HG02973 (cell line): ENCODE measurements around the gene ASIP.
"Not testable (repeated sequence)": the region's sequence is repeated elsewhere in the genome, so short reads cannot be mapped to it uniquely, and the experiment has no call there.

Experiments used
- ATAC-seq: cut with Tn5 transposase; IDR thresholded peaks from one replicate; pipeline ENCODE4 v1.9.1; 2021; ENCODE audit warnings: moderate library complexity; ENCODE audit not compliant: unreplicated experiment

The ASIP gene

GRCh38 chr20:34242015-34242414 is 792 bp downstream of the ASIP start:
- not testable (repeated sequence) for ATAC-seq

GRCh38 chr20:34242879-34243278 is 1.7 kb downstream of the ASIP start:
- no peak for ATAC-seq

DNA sequence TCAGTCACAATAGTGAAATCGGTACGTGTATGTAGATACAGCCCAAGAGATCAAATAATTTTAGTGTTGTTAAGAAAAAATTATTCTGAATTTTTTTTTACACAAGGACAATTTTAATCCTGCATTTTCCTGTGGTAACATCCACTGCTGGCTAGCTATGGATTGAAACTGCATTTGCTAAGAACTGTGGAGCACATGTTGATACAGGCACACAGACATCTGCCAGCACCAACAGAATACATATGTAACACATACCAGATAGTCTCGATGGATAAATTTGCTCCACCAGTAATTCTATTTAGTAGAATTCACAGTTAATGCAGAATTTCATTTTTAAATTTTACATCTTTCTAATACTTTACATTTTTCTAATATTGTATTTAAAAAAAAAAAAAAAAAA is 2.2 kb downstream of the ASIP start:
- ATAC-seq = no peak

DNA sequence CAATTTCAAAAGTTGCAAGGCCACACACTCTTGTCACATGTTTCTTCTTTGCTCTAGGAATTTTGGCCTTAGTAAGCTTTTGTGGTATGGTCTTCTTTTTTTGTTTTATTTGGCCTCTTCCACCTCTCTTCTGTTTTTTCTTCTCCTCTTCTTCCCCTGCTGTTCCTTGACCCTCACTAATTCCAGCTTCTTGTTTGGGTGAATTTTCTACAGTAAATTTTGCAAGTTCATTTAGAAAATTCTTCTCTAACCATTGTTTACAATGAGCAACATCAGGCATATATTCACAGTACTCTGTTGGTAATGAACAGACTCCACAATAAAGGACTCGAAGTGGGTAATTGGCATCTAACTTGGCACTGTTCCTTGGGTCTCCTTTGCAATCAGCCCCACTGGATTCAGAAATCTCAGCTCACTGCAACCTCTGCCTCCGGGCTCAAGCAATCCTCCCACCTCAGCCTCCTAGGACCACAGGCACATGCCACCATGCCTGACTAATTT is 5.0 kb downstream of the ASIP start:
- ATAC-seq = no peak

DNA sequence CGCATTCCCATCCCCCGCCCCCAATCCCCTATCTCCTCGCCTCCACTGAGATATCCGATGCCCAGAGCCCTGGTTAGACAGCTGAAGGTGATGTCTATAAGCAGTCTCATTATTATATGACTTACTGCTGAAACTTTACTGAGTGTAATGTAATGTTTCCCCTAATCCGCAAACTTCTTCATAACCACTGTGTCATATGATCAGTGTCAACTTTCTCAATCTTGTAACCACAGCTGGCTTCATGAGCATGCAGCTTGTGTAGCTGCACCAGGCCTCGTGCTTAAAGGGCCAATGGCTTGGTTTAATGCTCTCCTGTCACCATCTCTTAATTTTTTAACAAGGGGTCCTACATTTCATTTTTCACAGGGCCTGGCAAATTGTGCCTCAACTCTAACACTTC is 8.1 kb downstream of the ASIP start:
- no peak for ATAC-seq

DNA sequence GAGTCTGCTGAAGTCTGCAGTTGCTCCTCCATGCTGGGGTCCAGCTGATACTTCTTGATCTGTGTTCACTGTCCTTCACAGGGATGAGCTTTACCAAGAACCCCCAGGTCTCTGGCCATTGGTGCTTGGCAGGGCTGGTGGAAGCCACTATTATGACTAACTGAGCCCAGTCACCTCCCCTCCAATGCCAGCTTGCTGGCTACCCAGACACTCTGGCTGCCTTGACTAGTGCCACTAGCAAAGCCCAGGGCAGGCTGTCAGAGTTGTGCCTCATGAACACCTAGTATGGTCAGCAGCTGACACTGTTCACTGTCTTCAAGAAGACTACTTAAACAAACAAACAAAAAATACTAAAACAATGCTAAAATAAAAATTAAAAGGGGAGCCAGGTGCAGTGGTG is 8.8 kb downstream of the ASIP start:
- no peak for ATAC-seq

GRCh38 chr20:34251619-34252018 is 10.4 kb downstream of the ASIP start:
- no peak for ATAC-seq

- not testable (repeated sequence) for ATAC-seq
Observed at GRCh38 chr20:34252431-34253086, 11.3 kb downstream of the ASIP start.

GRCh38 chr20:34254979-34255378 is 13.8 kb downstream of the ASIP start:
- ATAC-seq = no peak

DNA sequence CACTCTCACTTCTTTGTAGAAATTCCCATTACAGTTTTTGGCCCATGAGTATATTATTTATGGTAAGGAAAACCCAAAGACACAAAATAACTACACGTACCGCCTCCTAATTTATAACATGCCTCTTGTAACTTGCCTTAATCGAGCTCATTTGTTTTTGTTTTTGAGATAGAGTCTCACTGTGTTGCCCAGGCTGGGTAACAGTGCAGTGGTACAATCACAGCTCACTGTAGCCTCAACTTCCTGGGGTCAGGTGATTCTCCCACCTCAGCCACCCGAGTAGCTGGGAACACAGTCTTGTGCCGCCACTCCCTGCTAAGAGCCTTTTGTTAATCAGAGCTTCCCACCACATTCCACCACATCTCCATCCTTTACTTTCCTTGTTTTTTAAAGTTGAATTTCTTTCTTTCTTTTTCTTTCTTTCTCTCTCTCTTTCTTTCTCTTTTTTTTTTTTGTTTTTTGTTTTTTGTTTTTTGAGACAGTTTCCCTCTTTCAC is 15.5 kb downstream of the ASIP start:
- ATAC-seq = no peak

GRCh38 chr20:34260208-34260942 is 19.2 kb downstream of the ASIP start:
- ATAC-seq = no peak

- ATAC-seq = no peak
Observed at GRCh38 chr20:34262488-34263288, 21.5 kb downstream of the ASIP start.

- not testable (repeated sequence) for ATAC-seq
Observed at GRCh38 chr20:34263468-34263867, 22.2 kb downstream of the ASIP start.

DNA sequence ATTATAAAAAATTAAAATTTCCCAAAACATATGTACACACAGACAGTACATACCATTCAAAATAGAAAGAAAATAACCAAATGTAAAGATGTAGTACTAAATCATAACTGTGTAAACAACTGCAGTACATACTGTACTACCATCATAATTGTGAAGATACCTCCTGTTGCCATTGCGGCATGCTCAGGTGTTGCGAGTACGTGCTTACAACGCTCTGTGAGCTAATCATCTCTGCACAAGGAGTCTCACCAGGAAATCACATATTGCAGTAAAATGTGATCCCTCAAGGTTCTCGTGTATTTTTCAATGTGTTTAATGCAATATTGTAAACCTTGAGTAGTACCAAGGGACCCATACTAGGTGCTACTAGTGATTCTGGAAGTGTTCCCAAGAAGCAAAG is 22.9 kb downstream of the ASIP start:
- no peak for ATAC-seq

GRCh38 chr20:34268145-34268544 is 26.9 kb downstream of the ASIP start:
- no peak for ATAC-seq

GRCh38 chr20:34268851-34269636 is 27.8 kb downstream of the ASIP start:
- no peak for ATAC-seq

- ATAC-seq = no peak
Observed at GRCh38 chr20:34269996-34270627, 28.9 kb downstream of the ASIP start.

GRCh38 chr20:34271956-34272355 is 30.7 kb downstream of the ASIP start:
- no peak for ATAC-seq

- no peak for ATAC-seq
Observed at GRCh38 chr20:34274694-34275093, 33.5 kb downstream of the ASIP start.

DNA sequence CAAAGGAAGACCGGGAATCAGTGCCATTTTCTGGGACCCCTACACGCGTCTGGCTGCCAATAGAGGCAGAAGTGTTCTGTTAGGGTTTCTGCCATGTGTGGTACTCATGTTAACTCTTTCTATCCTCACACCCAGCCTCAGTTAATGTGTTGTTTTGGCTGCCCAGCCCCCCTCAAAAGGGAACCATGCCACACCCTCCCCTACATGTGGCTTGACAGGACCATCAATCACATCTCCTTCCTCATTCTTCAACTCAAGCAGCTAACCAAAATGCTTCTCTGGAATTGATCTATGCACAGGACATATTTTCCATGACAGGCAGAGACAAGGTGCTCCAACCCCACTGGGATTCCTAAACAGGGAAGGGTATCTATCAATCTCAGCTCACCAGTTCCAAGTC is 40.0 kb downstream of the ASIP start:
- no peak for ATAC-seq
